Measurements from ENCODE around the gene FSD1. TPM values are rescaled to one million over a fixed set of nuclear protein-coding genes. Genes with fewer than 3 reads are reported as not detected.

The FSD1 gene
- total RNA-seq, 1 experiment from 2014 or later = not detected

- no peak overlapping the region for H3K4me2 ChIP-seq
These were observed 25.2 kb upstream of the FSD1 start for GRCh38 chr19:4279267-4279529.

GRCh38 chr19:4279530-4280422, 24.6 kb upstream of the FSD1 start:
- Histone ChIP-seq H3K4me3 (no peak overlapping the region), H3K9me2 (ENCODE audit: insufficient read depth) (no peaks in the 10 kb centered on the region), H3K36me3 (ENCODE audit: low read depth) (no peaks in the 10 kb centered on the region), H3K27ac (no peak overlapping the region), H3K79me2 (ENCODE audit: low read depth) (no peaks in the 10 kb centered on the region), H3K27me3 (ENCODE audit: insufficient read depth, low read depth) (no peaks in the 10 kb centered on the region), H3K4me2 (no peak overlapping the region), H3K4me1 (replicated peaks; ENCODE audit: insufficient read depth) (no peaks in the 10 kb centered on the region), H2AFZ (no peak overlapping the region), H3F3A (ENCODE audit: insufficient read depth, low read depth) (no peaks in the 10 kb centered on the region), H4K20me1 (ENCODE audit: insufficient read depth) (no peaks in the 10 kb centered on the region), H3K9me3 (ENCODE audit: insufficient read depth, low read depth) (no peaks in the 10 kb centered on the region)
- ChIA-PET POLR2A (ENCODE audit: unreplicated experiment) (no interaction called here), CTCF (no interaction called here)
- no peak for TF ChIP-seq EZH2 (IDR thresholded peaks at IDR 0.05; ENCODE audit: low read depth)
- TF ChIP-seq, protein P1, sequence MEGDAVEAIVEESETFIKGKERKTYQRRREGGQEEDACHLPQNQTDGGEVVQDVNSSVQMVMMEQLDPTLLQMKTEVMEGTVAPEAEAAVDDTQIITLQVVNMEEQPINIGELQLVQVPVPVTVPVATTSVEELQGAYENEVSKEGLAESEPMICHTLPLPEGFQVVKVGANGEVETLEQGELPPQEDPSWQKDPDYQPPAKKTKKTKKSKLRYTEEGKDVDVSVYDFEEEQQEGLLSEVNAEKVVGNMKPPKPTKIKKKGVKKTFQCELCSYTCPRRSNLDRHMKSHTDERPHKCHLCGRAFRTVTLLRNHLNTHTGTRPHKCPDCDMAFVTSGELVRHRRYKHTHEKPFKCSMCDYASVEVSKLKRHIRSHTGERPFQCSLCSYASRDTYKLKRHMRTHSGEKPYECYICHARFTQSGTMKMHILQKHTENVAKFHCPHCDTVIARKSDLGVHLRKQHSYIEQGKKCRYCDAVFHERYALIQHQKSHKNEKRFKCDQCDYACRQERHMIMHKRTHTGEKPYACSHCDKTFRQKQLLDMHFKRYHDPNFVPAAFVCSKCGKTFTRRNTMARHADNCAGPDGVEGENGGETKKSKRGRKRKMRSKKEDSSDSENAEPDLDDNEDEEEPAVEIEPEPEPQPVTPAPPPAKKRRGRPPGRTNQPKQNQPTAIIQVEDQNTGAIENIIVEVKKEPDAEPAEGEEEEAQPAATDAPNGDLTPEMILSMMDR (conservative IDR thresholded peaks at IDR 0.05) = no peak
- DNase-seq = no peak
- intact Hi-C loops (cut with micrococcal nuclease; ENCODE audit: unreplicated experiment) = no loop called here
- BruUV-seq (replicated peaks) = no TSS peak

More at GRCh38 chr19:4279267-4279529, 25.2 kb upstream of the FSD1 start:
- Histone ChIP-seq H3K79me2 (ENCODE audit: low read depth) (no peaks in the 10 kb centered on the region), H3K4me3 (no peak overlapping the region), H2AFZ (no peak overlapping the region), H3K27me3 (ENCODE audit: insufficient read depth, low read depth) (no peaks in the 10 kb centered on the region), H3F3A (ENCODE audit: insufficient read depth, low read depth) (no peaks in the 10 kb centered on the region), H3K27ac (no peak overlapping the region), H3K9me3 (ENCODE audit: insufficient read depth, low read depth) (no peaks in the 10 kb centered on the region), H3K4me1 (replicated peaks; ENCODE audit: insufficient read depth) (no peaks in the 10 kb centered on the region), H3K9me2 (ENCODE audit: insufficient read depth) (no peaks in the 10 kb centered on the region), H3K36me3 (ENCODE audit: low read depth) (no peaks in the 10 kb centered on the region), H4K20me1 (ENCODE audit: insufficient read depth) (no peaks in the 10 kb centered on the region)
- DNase-seq = no peak
- TF ChIP-seq, protein P1 (conservative IDR thresholded peaks at IDR 0.05) = no peak
- no peak for TF ChIP-seq EZH2 (IDR thresholded peaks at IDR 0.05; ENCODE audit: low read depth)
- ChIA-PET CTCF (no interaction called here), POLR2A (ENCODE audit: unreplicated experiment) (no interaction called here)
- intact Hi-C loops (cut with micrococcal nuclease; ENCODE audit: unreplicated experiment) = no loop called here
- BruUV-seq (replicated peaks) = no TSS peak

DNA sequence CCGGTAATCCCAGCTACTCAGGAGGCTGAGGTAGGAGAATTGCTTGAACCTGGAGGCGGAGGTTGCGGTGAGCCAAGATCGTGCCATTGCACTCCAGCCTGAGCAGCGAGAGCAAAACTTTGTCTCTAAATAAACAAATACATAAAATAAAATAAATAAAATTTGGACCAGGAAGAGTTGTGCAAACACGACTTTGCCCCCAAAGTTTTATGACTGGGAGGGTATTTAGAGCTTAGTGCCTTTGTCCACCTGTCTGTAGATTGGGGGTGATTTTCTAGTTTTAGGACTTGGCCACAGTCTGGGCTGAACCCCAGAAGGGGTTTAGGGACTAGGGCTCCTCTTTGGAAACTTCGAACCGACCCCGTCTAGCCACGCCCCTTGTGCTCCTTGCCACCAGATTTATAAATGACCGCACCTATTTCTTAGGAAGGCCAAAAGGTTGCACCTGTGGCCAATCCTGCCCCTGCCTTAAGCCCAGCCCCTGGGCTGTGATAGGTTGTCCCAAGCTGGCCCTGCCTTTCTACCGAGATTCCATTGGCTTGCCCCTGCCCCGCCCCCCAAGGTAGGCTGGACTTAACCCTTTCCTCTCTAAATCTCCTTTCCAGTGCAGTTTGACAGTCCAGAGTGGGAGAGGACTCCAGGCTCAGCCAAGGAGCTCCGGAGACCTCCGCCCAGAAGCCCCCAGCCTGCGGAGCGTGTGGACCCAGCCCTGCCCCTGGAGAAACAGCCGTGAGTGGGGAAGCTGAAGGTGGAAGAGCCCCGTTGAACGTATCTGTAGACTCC, 20.0 kb upstream of the FSD1 start:
- no peaks in the 10 kb centered on the region for H3F3A ChIP-seq (ENCODE audit: insufficient read depth, low read depth)
- no peak overlapping the region for H2AFZ ChIP-seq
- peak; percentile 17 to 63 for DNase-seq
- no peak overlapping the region for H3K4me3 ChIP-seq
- H3K27ac ChIP-seq = no peak overlapping the region
- H3K4me2 ChIP-seq = peak overlapping the region; percentile 42
- CTCF ChIA-PET = no interaction called here
- H3K27me3 ChIP-seq (ENCODE audit: insufficient read depth, low read depth) = no peaks in the 10 kb centered on the region
- no TSS peak for BruUV-seq (replicated peaks)
- no peaks in the 10 kb centered on the region for H3K4me1 ChIP-seq (replicated peaks; ENCODE audit: insufficient read depth)
- H3K9me3 ChIP-seq (ENCODE audit: insufficient read depth, low read depth) = no peaks in the 10 kb centered on the region
- intact Hi-C loops (cut with micrococcal nuclease; ENCODE audit: unreplicated experiment) = no loop called here
- H4K20me1 ChIP-seq (ENCODE audit: insufficient read depth) = no peaks in the 10 kb centered on the region
- no peaks in the 10 kb centered on the region for H3K9me2 ChIP-seq (ENCODE audit: insufficient read depth)
- no peaks in the 10 kb centered on the region for H3K36me3 ChIP-seq (ENCODE audit: low read depth)
- no peaks in the 10 kb centered on the region for H3K79me2 ChIP-seq (ENCODE audit: low read depth)
- no peak for TF ChIP-seq EZH2 (IDR thresholded peaks at IDR 0.05; ENCODE audit: low read depth)
- TF ChIP-seq, protein P1 (conservative IDR thresholded peaks at IDR 0.05) = no peak
- POLR2A ChIA-PET (ENCODE audit: unreplicated experiment) = interaction anchor here (0.8 kb wide), 1 partner anchor 122 kb away, joined by 7 read pairs; no protein-coding TSS in a partner anchor

Measured in PC-9 (cell line).